ENCODE results near the gene RNF113A.
A peak's percentile ranks its signal among the peaks of the same experiment; 100 is the strongest.
"Not testable (repeated sequence)": the region's sequence is repeated elsewhere in the genome, so short reads cannot be mapped to it uniquely, and the experiment has no call there.

Gene RNF113A

DNA sequence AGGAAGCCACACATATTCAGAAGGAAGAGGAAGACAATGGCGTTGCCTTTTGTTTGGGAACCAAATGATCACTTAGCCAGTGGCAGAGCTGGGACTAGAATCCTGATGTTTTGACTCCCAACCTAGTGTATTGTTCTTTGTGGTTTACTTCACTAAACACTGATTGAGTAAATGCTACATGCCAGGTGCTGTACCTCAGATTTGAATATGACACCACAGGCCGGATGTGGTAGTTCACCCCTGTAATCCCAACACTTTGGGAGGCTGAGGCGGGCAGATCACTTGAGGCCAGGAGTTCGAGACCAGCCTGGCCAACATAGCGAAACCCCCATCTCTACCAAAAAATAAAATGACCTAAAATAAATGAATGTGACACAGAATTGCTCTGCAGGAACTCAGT is 8.5 kb upstream of the RNF113A start:
- no peak for DNase-seq
- H3K27ac Mint-ChIP-seq: no peak overlapping the region
- H3K4me3 Mint-ChIP-seq: no peak overlapping the region
- peaks cover 13% of the 10 kb centered on the region for H3K4me1 Mint-ChIP-seq
- no peaks in the 10 kb centered on the region for H3K27me3 Mint-ChIP-seq
- H3K9me3 Mint-ChIP-seq: no peaks in the 10 kb centered on the region
- no peak for ATAC-seq
- H3K36me3 Mint-ChIP-seq (ENCODE audit: low read depth): peaks cover 13% of the 10 kb centered on the region

DNA sequence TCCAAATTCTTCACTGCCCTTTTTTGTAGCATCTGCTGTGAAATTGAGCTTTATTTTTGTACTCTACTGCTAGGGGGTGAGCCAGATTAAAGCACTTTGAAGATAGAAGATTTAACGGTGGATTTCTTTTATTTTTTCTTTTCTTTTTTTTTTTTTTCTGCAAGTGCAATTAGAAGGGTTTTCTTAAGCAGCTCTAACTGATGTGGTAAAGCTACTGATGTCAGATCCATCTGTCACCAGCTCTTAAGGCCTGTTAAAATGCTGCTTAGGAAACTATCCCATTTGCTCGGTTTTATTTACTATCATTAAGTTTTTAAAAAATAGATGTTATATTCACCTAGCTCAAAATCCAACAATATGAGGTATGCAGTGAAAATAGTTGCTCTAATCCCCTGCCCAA is 7.2 kb upstream of the RNF113A start:
- H3K36me3 Mint-ChIP-seq (ENCODE audit: low read depth): peaks cover 17% of the 10 kb centered on the region
- ATAC-seq: no peak
- no peaks in the 10 kb centered on the region for H3K9me3 Mint-ChIP-seq
- peaks cover 13% of the 10 kb centered on the region for H3K4me1 Mint-ChIP-seq
- H3K4me3 Mint-ChIP-seq: no peak overlapping the region
- H3K27ac Mint-ChIP-seq: no peak overlapping the region
- no peak for DNase-seq
- H3K27me3 Mint-ChIP-seq: no peaks in the 10 kb centered on the region

DNA sequence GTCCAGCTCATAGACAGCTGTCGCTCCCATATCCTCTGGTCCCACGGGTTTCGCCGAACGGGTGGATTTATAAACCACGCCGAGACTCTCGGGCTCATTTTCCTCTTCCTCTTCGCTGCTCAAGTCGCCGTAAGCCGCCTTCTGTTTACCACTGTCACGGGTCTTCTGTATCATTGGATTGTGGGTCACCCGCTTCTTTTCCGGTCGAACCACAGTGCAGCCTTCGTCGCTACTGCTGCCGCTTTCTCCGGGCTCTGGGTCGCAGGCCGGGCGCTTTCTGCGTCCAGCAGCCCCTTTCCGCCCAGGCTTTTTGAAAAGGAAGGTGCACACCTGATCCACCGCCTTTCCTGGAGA is 311 bp downstream of the RNF113A start:
- peak overlapping the region; percentile 100 for H3K4me3 Mint-ChIP-seq
- peaks cover 18% of the 10 kb centered on the region for H3K36me3 Mint-ChIP-seq (ENCODE audit: low read depth)
- no peak for DNase-seq
- no peaks in the 10 kb centered on the region for H3K9me3 Mint-ChIP-seq
- no peaks in the 10 kb centered on the region for H3K27me3 Mint-ChIP-seq
- ATAC-seq: peak; percentile 41
- peak overlapping the region; percentile 99 for H3K27ac Mint-ChIP-seq
- peaks cover 17% of the 10 kb centered on the region for H3K4me1 Mint-ChIP-seq

DNA sequence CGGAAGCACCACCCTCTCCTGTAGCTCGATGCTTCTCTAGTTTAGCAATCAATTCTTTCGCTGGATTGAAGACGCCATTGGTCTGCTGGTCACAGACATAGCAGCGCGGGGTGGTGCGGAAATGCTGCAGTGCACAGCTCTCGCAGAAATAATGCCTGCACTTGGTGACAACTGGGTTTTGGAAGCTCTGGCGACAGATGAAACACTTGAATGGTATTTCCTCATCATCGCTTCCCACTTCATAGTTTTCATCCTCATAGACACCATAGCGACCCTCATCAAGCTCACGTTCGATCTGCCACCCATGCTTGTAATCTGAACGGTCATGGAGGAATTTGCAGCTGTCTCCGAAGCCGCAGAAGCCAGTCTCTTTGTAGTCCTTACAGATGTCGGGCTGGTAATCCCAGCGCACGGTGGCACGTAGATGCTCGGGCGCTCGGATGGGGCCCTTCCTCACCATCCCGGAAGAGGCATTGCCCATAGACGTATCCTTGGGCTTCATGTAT is 854 bp downstream of the RNF113A start:
- no peak for DNase-seq
- Mint-ChIP-seq H3K27me3 (no peaks in the 10 kb centered on the region), H3K27ac (peak overlapping the region; percentile 99), H3K36me3 (ENCODE audit: low read depth) (peaks cover 15% of the 10 kb centered on the region), H3K4me1 (peaks cover 17% of the 10 kb centered on the region), H3K9me3 (no peaks in the 10 kb centered on the region), H3K4me3 (peak overlapping the region; percentile 100)
- no peak for ATAC-seq

DNA sequence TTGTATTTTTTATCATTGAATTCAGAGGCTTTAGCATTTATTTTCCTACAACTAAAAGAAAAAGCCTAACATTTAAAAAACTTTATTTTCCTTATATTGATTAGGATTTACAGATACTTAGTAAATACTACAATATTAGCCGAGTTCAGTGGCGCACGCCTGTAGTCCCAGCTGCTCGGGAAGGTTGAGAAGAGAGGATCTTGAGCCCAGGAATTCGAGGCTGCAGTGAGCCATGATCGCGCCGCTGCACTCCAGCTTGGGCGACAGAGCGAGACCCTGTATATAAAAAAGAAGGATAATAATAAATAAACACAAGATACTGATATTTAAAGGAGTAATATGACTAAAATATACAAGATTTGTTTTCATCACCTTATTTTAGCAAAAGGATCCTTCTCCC is 18.1 kb downstream of the RNF113A start:
- Mint-ChIP-seq H3K9me3 (no peaks in the 10 kb centered on the region), H3K4me3 (peak overlapping the region; percentile 99), H3K27ac (peak overlapping the region; percentile 97), H3K36me3 (ENCODE audit: low read depth) (peaks cover 20% of the 10 kb centered on the region), H3K4me1 (peaks cover 15% of the 10 kb centered on the region), H3K27me3 (no peaks in the 10 kb centered on the region)
- DNase-seq (no peak), ATAC-seq (no peak)

GRCh38 chrX:119852382-119853353 is 18.9 kb downstream of the RNF113A start, which contains the start of gene UPF3B:
Gene UPF3B, minus strand, starts transcription at chrX:119852963. Its CDS starts 35 bp downstream, at chrX:119852928.
- peak; percentile 95 for ATAC-seq
- Mint-ChIP-seq H3K27ac (peak within 1 kb of the TSS; percentile 97), H3K4me1 (peaks cover 14% of the 10 kb centered on the region), H3K36me3 (ENCODE audit: low read depth) (peaks cover 23% of the 10 kb centered on the region), H3K27me3 (no peaks in the 10 kb centered on the region), H3K9me3 (no peaks in the 10 kb centered on the region), H3K4me3 (peak within 1 kb of the TSS; percentile 99)
- peak; percentile 89 for DNase-seq

- H3K36me3 Mint-ChIP-seq (ENCODE audit: low read depth): peaks cover 37% of the 10 kb centered on the region
- H3K27me3 Mint-ChIP-seq: no peaks in the 10 kb centered on the region
These were observed 37.6 kb downstream of the RNF113A start for GRCh38 chrX:119833905-119834304.

GRCh38 chrX:119828446-119828845 is 43.1 kb downstream of the RNF113A start:
- ATAC-seq (no peak), DNase-seq (no peak)
- Mint-ChIP-seq H3K4me1 (peaks cover 7% of the 10 kb centered on the region), H3K27ac (no peak overlapping the region), H3K36me3 (ENCODE audit: low read depth) (peaks cover 19% of the 10 kb centered on the region), H3K4me3 (no peak overlapping the region), H3K27me3 (no peaks in the 10 kb centered on the region), H3K9me3 (no peaks in the 10 kb centered on the region)

More at GRCh38 chrX:119833905-119834304, 37.6 kb downstream of the RNF113A start:
- ATAC-seq: no peak
- Mint-ChIP-seq H3K9me3 (no peaks in the 10 kb centered on the region), H3K27ac (no peak overlapping the region), H3K4me3 (no peak overlapping the region), H3K4me1 (no peaks in the 10 kb centered on the region)
- no peak for DNase-seq

GRCh38 chrX:119826399-119826959 is 45.1 kb downstream of the RNF113A start:
- H3K27ac Mint-ChIP-seq: no peak overlapping the region
- DNase-seq: no peak
- peaks cover 15% of the 10 kb centered on the region for H3K4me1 Mint-ChIP-seq
- no peak overlapping the region for H3K4me3 Mint-ChIP-seq
- peaks cover 16% of the 10 kb centered on the region for H3K36me3 Mint-ChIP-seq (ENCODE audit: low read depth)
- no peaks in the 10 kb centered on the region for H3K9me3 Mint-ChIP-seq
- ATAC-seq: no peak
- no peaks in the 10 kb centered on the region for H3K27me3 Mint-ChIP-seq

GRCh38 chrX:119824221-119824620 is 47.3 kb downstream of the RNF113A start:
- H3K4me3 Mint-ChIP-seq; H3K27me3 Mint-ChIP-seq; ATAC-seq; H3K9me3 Mint-ChIP-seq; H3K36me3 Mint-ChIP-seq (ENCODE audit: low read depth); DNase-seq; H3K27ac Mint-ChIP-seq: not testable (repeated sequence)
- H3K4me1 Mint-ChIP-seq: peaks cover 21% of the 10 kb centered on the region

GRCh38 chrX:119821703-119822102 is 49.8 kb downstream of the RNF113A start:
- H3K27ac Mint-ChIP-seq: peak overlapping the region; percentile 19
- H3K27me3 Mint-ChIP-seq; H3K4me3 Mint-ChIP-seq; DNase-seq; H3K36me3 Mint-ChIP-seq (ENCODE audit: low read depth); ATAC-seq; H3K9me3 Mint-ChIP-seq: not testable (repeated sequence)
- H3K4me1 Mint-ChIP-seq: peaks cover 30% of the 10 kb centered on the region

Data from activated naive CD8-positive, alpha-beta T cell treated with anti-CD3 and anti-CD28 coated beads, Interleukin-2, amount 50 U/mL, for 24 hours (primary cell).